ENCODE data around the gene UBFD1.

The UBFD1 gene

DNA sequence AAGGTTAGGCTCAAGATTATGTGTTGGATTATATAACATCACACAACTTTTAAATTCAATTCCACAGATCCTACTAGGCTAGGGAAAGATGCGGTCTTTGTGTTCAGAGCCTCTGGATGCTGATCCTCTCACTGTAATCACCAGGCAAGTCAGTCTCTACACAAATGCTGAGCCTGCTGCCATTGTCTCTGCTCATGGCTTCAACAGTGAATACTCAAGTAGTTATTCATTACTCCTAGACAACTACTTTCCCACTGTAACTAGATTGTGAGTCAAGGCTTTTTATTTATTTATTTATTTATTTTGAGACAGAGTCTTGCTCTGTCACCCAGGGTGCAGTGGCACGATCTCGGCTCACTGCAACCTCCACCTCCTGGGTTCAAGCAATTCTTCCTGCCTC is 54.4 kb downstream of the UBFD1 start:
- DNase-seq = no peak

GRCh38 chr16:23615805-23616204 is 58.3 kb downstream of the UBFD1 start:
- no peak for DNase-seq

Measured in activated CD4-positive, alpha-beta T cell treated with anti-CD3 and anti-CD28 coated beads, Interleukin-10, Interleukin-2, amounts not matched to agents 100 ng/mL and 50 ng/mL, durations not matched to agents 16 hours and 8 hours (primary cell).